Right ventricle myocardium inferior (tissue), 1 donor: ENCODE results near the gene ANKRD1. TPM values are rescaled to one million over a fixed set of nuclear protein-coding genes. Genes with fewer than 3 reads are reported as not detected.
"Not testable (repeated sequence)": the region's sequence is repeated elsewhere in the genome, so short reads cannot be mapped to it uniquely, and the experiment has no call there.

Experiments used
- ATAC-seq: fragments of 200-7000 bp; cut with Tn5 transposase; one replicate; pipeline ENCODE4 v1.9.1; 2020; ENCODE audit warnings: mild to moderate bottlenecking, moderate library complexity
- DNase-seq: peaks from one replicate; pipeline ENCODE4 v3.0.0; 2021; ENCODE audit errors: missing footprints
- intact Hi-C: fragments of 100-400 bp; cut with DNase I; formaldehyde crosslinking; loops from one replicate; pipeline ENCODE4 v1.11.0; 2022
- long read RNA-seq: library from polyadenylated mRNA; unstranded; transcript quantifications from one replicate; pipeline ENCODE4 v2.0.0, GENCODE V29; 2021
- total RNA-seq: library from RNA; stranded (reverse); fragmentation: NEBNext Ultra II Directional; extraction: Animal tissue kit (Norgen Biotek cat#: 25700); gene quantifications from one replicate; pipeline ENCODE4 v1.2.1, GENCODE V29; 2021
- donor health status: DM: no; HTN: yes; CAD: no; lungs with severe emphysema.

Gene ANKRD1
- total RNA-seq: 2,249 TPM
- long read RNA-seq, transcript ANKRD1-201 (9 exons, 1,979 nt): major isoform, 38 of 156 reads
- long read RNA-seq, partial matches to known transcripts: 106 of 156 reads
- long read RNA-seq, other reads (novel, unspliced or antisense): 12 of 156 reads

GRCh38 chr10:90920986-90921666, at the start of gene ANKRD1:
TSS of gene ANKRD1 (minus strand) at chr10:90921087. CDS start at chr10:90921027, 60 bp downstream.
- peak; percentile 94 for ATAC-seq
- intact Hi-C loops: loop anchor here (2.0 kb wide), 2 partner anchors 48 to 66 kb away; no protein-coding TSS in a partner anchor
- DNase-seq: peak; percentile 65

DNA sequence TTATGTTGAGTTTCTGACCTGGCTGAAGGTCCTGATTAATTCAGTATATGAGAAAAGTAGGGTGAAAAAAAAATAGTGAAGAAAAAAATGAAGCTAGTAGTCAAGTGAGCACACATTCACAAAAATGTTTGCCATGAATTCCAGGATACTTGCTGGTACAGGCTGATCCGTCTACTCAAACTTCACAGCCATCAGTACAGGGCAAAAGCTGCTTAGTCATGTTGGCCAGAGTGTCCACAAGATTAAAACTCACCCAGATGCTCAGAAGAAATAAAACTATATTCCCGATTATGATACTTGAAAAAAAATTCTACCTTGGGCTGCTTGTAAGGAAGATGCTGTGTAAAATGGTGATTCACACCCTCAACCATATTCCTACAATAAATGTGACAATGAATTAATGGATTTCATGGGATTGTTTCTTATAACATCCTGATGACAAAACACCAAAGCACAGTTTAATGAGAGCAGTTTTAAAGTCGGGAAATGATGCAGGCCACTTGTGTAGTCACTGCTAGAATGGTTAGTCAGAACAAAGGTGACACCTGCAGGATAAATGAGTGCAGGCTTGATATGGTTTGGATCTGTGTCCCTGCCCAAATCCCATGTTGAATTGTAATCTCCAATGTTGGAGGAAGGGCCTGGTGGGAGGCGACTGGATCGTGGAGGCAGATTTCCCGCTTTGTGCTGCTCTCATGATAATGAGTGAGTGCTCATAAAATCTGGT, 49.2 kb upstream of the ANKRD1 start:
- DNase-seq: no peak
- peak; percentile 52 for ATAC-seq
- intact Hi-C loops: loop anchor here (2.0 kb wide), 2 partner anchors 49 to 57 kb away; partner anchors contain the start of gene ANKRD1

DNA sequence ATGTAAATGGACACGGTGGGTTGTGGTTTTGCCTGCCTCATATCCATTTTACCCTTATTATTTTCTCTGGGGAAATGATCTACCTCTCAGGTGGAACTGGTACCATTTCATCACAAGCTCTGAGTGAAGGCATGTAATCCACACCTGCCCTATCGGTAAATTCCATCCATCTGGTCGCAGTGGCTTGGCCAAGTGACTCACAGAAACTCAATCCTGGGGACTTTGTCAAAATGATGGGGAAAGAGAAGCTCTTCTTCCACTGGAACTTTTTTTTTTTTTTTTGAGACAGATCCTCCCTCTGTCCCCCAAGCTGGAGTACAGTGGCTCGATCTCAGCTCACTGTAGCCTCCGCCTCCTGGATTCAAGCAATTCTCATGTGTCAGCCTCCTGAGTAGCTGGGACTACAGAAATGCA, 48.2 kb upstream of the ANKRD1 start:
- DNase-seq (no peak), ATAC-seq (no peak)
- intact Hi-C loops: loop anchor here (2.0 kb wide), 1 partner anchor 48 kb away; the partner anchor contains the start of gene ANKRD1

DNA sequence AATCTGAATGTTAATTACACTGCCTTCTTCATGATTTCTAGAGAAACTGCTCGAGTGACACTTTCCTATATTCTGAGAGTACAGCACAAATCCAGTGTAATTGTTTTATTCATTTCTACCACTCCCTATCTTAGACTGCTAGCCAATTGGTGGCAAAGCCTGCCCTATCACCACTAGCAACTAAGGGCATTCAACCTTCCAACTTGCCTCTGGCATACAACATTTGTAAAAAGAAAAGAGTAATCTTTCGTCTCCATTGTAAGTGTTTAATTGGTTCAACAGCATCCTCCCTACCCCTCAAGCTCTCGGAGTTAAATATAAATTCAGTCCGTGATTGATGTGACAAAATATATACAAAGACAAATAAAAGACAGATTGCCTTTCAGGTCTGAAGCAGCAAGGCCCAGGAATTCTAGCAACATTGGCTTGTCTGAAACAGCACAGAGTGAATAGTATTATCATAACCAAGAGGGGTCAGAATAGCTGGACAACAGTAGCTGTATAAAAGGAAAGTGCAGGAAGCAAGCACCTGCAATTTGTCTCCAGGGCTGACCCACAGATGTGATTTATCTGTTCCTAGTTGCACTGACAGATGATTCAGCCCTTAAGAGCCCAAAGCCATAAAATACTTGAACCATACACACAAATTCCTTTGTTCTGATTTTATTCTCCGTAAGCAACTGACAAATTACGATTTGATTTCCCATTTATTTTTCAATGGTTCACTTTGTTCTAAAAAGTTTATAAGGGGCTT, 47.6 kb upstream of the ANKRD1 start:
- intact Hi-C loops: loop anchor here (2.0 kb wide), 1 partner anchor 48 kb away; the partner anchor contains the start of gene ANKRD1
- ATAC-seq: no peak
- DNase-seq: no peak

GRCh38 chr10:90967865-90968264, 47.0 kb upstream of the ANKRD1 start:
- intact Hi-C loops: loop anchor here (2.0 kb wide), 1 partner anchor 47 kb away; the partner anchor contains the start of gene ANKRD1
- no peak for DNase-seq
- no peak for ATAC-seq

DNA sequence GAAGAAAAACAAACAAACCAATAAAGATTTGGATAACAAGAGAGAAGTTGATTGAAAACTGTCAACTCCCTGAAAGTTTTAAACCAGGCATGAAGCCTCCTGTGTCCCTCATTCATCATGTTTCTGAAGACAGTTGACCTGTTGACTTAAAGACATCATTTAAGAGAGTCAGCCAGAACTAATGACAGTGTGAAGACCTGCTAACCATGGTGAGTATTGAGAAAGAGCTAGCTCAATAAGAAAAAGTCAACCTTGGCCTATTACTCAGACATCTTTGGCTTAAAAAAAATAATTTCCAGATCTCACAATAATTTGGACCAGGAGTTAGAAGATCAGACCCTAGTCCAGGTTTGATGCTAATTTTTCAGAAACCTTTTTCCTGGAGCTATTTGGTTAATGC, 45.3 kb upstream of the ANKRD1 start:
- ATAC-seq (no peak), DNase-seq (no peak)
- intact Hi-C loops: no loop called here

DNA sequence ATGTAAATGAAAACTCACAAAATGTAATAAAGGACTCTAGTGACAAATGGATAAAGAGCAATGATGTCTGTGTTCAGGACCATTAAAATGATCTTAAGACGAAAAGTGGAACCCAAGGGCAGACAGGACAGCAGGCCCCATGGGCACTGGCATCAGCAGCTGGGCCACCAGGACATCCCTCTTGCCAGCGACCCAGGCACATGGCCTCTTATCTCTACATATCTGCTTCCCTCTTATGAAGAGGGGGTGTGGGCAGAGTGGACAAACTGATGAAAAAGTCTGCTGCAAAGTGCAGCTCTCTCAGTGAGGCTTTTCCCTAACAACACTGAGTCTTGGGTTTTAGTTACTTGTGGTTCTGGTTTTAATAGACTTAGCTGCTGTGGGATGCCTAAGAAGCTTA, 44.8 kb upstream of the ANKRD1 start:
- intact Hi-C loops: loop anchor here (2.0 kb wide), 1 partner anchor 35 kb away; no protein-coding TSS in a partner anchor
- ATAC-seq (no peak), DNase-seq (no peak)

DNA sequence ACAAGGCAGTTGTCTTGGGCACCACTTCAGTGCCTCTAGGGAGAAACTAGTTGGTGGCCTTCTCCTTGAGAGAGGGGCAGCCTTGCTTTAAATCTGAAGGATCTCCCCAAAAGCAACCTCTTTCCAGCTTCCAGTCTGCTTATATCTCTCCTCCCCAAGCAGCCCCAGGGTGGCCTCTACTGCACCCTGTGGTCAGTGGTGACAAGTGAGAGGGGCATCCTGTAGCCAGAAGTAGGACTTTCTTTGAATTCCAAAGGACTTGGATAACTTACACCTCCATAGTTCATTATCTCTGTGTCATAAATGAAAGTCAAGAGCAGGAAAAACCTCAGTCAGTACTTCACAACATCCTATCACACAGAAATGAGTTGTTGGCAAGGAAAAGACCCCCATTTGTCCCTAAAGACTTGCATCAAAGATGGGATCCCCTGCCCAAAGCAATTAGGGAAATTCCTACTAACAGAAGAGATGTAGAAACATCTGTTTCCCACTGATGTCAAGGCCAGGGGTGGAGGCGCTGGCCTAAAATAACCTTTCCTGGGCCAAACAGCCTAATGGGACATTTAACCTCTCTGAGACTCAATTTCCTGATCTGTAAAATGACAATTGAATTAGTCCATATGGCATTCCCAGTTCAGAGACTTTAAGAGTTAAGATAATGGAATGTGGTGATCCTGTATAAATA, 44.0 kb upstream of the ANKRD1 start:
- ATAC-seq: peak; percentile 51
- intact Hi-C loops: loop anchor here (2.0 kb wide), 1 partner anchor 34 kb away; no protein-coding TSS in a partner anchor
- DNase-seq: no peak

GRCh38 chr10:90963331-90963730, 42.4 kb upstream of the ANKRD1 start:
- intact Hi-C loops: no loop called here
- no peak for ATAC-seq
- no peak for DNase-seq

- peak; percentile 15 for ATAC-seq
- no peak for DNase-seq
- intact Hi-C loops: no loop called here
These were observed 39.5 kb upstream of the ANKRD1 start for GRCh38 chr10:90960355-90960814.

DNA sequence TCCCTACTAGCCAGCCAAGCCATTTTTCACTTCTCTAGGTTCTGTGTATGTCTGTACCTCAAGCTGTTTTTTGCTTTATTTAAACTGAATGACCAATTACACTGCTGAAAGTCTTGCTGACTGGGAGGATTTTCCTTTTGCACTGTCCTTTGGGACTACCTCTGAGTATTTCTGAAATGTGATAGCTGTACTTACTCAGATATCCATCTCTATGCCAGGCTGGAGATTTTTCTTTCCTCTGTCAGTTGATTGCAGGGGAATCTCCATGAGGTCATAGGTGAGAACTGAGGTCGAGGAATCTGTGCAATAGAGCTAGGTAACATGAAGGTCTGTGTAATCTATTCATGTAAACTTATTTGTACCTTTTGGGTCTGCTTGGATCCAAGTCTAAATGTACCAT, 38.9 kb upstream of the ANKRD1 start:
- DNase-seq (no peak), ATAC-seq (no peak)
- intact Hi-C loops: no loop called here

GRCh38 chr10:90958781-90959180, 37.9 kb upstream of the ANKRD1 start:
- ATAC-seq (no peak), DNase-seq (no peak)
- intact Hi-C loops: no loop called here

- no peak for DNase-seq
- ATAC-seq: no peak
- intact Hi-C loops: no loop called here
These were observed 26.4 kb upstream of the ANKRD1 start for GRCh38 chr10:90947030-90947960.

DNA sequence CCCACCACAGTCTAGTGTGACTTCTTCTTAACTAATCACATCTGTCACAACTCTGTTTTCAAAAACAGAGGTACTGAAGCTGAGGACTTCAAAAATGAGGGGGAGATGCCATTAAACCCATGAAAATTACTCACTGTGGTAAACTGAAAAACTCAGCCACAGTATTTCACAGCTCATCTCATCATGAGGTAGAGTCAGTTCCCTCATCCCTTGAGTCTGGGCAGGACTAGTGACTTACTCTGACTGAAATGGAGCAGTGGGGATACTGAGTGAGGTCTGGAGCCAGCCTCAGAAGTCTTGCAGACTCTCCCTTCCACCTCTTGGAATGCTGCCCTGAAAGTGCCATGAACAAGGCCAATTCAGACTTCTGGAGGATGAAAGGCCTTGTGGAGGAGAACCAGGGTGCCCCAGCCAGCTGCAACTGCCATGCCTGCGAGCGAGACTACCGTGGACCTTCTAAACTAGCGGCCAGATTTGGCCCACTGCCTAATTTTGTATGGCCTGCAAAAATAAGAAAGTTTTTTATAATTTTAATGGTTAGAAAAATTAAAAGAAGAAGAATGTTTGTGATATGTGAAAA, 24.7 kb upstream of the ANKRD1 start:
- DNase-seq: no peak
- intact Hi-C loops: no loop called here

GRCh38 chr10:90944749-90945148, 23.9 kb upstream of the ANKRD1 start:
- intact Hi-C loops: no loop called here

More for the DNA sequence above, 24.7 kb upstream of the ANKRD1 start:
- ATAC-seq: no peak

GRCh38 chr10:90942980-90943379, 22.1 kb upstream of the ANKRD1 start:
- ATAC-seq, intact Hi-C loops, DNase-seq: not testable (repeated sequence)

More at GRCh38 chr10:90944749-90945148, 23.9 kb upstream of the ANKRD1 start:
- DNase-seq (no peak), ATAC-seq (no peak)

DNA sequence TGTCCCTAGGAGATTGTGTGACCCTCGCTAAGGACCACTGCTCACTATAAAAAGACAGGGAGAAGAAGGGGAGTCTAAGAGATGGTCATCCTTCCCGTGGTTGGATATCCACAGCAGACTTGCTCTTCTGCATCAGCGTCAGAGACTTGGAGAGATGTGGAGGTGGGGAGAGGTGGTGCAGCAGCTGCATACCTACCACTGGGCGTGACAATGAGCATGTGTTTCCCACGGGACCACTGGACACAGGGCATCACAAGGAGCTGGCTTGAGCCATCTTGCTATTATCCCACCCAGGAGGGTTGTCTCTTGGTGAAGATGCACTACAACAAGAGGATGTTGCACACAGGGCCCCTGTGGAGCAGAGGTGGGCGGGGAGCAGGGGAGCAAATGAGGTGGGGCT, 18.8 kb upstream of the ANKRD1 start:
- ATAC-seq: no peak
- DNase-seq: no peak
- intact Hi-C loops: no loop called here
